ENCODE results near the gene MYH9. TPM values are rescaled to one million over a fixed set of nuclear protein-coding genes. Genes with fewer than 3 reads are reported as not detected.
A peak's percentile ranks its signal among the peaks of the same experiment; 100 is the strongest.

Gene MYH9
- total RNA-seq, 4 donors from 2014 or later = 228 to 375 (median 275) TPM

- no peaks in the 10 kb centered on the region for H3K27me3 ChIP-seq
- H3K4me1 ChIP-seq = peaks cover 98 to 100% of the 10 kb centered on the region in 2 donors
- no peaks in the 10 kb centered on the region for H3K9me3 ChIP-seq
- H3K4me3 ChIP-seq (replicated peaks in 1 of 3) = no peak overlapping the region
- WGBS, 2 donors = 72 to 79% methylated on average over 19 of the region's 19 CpGs
- peak; percentile 40 to 41 for DNase-seq
- peak overlapping the region; percentile 88 to 99 (median 93) for H3K27ac ChIP-seq
- H3K36me3 ChIP-seq = no peaks in the 10 kb centered on the region
- intact Hi-C loops (cut with DNase I) = no loop called here
- no peak for TF ChIP-seq CTCF (IDR thresholded peaks at IDR 0.05)
- TF ChIP-seq POLR2A (IDR thresholded peaks at IDR 0.05) = no peak
Observed at GRCh38 chr22:36369004-36369921, 18.5 kb downstream of the MYH9 start.

- intact Hi-C loops (cut with DNase I) = no loop called here
- Histone ChIP-seq H3K27ac (peak overlapping the region; percentile 88 to 99 (median 93)), H3K9me3 (no peaks in the 10 kb centered on the region), H3K4me3 (replicated peaks in 1 of 3) (no peak overlapping the region), H3K27me3 (no peaks in the 10 kb centered on the region), H3K4me1 (peaks cover 97 to 100% of the 10 kb centered on the region in 2 donors), H3K36me3 (no peaks in the 10 kb centered on the region)
- peak in 1 of 6 experiments; percentile 25 for TF ChIP-seq CTCF (IDR thresholded peaks at IDR 0.05)
- peak in 1 of 2 donors; percentile 19 for TF ChIP-seq POLR2A (IDR thresholded peaks at IDR 0.05)
- DNase-seq = peak; percentile 56 to 76
- WGBS, 2 donors = 32 to 38% methylated on average over 13 of the region's 13 CpGs
Observed at GRCh38 chr22:36368359-36368983, 19.3 kb downstream of the MYH9 start.

GRCh38 chr22:36367479-36367878, 20.3 kb downstream of the MYH9 start:
- Histone ChIP-seq H3K9me3 (no peaks in the 10 kb centered on the region), H3K27ac (peak overlapping the region; percentile 88 to 99 (median 93)), H3K4me1 (peaks cover 96 to 100% of the 10 kb centered on the region in 2 donors), H3K4me3 (replicated peaks in 1 of 3) (no peak overlapping the region), H3K36me3 (no peaks in the 10 kb centered on the region), H3K27me3 (no peaks in the 10 kb centered on the region)
- TF ChIP-seq CTCF (IDR thresholded peaks at IDR 0.05) (no peak), POLR2A (IDR thresholded peaks at IDR 0.05) (peak in 1 of 2 donors; percentile 9)
- DNase-seq = peak; percentile 53 to 70
- 38 to 47% methylated on average over 5 to 7 of the region's 7 CpGs for WGBS, 2 donors
- intact Hi-C loops (cut with DNase I) = no loop called here

GRCh38 chr22:36367066-36367465, 20.7 kb downstream of the MYH9 start:
- Histone ChIP-seq H3K9me3 (no peaks in the 10 kb centered on the region), H3K27ac (peak overlapping the region; percentile 88 to 99 (median 93)), H3K27me3 (no peaks in the 10 kb centered on the region), H3K4me3 (replicated peaks in 1 of 3) (no peak overlapping the region), H3K36me3 (no peaks in the 10 kb centered on the region), H3K4me1 (peaks cover 96 to 100% of the 10 kb centered on the region in 2 donors)
- intact Hi-C loops (cut with DNase I) = no loop called here
- WGBS, 2 donors = 67 to 78% methylated on average over 11 of the region's 11 CpGs
- DNase-seq = no peak
- TF ChIP-seq CTCF (IDR thresholded peaks at IDR 0.05) = no peak
- no peak for TF ChIP-seq POLR2A (IDR thresholded peaks at IDR 0.05)
